Right kidney (tissue), 1 donor: ENCODE results near the gene NOXA1.
"Not testable (repeated sequence)": the region's sequence is repeated elsewhere in the genome, so short reads cannot be mapped to it uniquely, and the experiment has no call there.

Source experiments
- DNase-seq: peaks from one replicate; pipeline ENCODE4 v3.0.0-alpha.2; 2016

The NOXA1 gene

DNA sequence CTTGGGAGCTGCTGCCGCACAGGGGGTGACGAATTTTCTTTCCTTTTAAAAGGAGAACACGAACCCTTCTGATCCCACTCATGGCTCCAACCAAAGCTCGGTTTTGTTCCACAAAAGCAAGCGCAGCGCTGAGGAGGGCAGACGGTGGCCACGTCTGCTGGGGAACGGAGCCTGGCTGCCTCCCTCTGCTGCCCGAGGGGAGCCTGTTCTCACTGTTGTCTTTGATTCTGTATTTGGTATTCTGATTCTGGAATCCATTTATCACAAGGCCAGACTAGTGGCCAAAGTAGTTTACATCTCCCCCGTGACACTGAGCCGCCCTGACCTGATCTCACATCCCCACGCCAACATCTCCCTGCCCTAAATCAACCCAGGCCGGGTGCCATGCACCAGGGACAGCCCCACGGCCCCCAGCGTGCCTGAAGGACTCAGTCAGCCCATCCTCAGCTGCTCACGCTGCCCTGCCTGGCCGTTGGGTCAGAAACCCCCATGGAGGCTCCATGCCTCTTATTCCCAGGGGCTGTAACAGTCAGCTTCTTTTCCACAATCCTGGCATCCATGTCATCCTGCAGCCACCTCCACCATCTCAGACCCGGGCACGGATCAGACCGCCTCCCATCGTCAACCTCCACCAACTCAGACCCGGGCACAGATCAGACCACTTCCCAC lies 42.7 kb downstream of the NOXA1 start:
- DNase-seq: no peak

DNA sequence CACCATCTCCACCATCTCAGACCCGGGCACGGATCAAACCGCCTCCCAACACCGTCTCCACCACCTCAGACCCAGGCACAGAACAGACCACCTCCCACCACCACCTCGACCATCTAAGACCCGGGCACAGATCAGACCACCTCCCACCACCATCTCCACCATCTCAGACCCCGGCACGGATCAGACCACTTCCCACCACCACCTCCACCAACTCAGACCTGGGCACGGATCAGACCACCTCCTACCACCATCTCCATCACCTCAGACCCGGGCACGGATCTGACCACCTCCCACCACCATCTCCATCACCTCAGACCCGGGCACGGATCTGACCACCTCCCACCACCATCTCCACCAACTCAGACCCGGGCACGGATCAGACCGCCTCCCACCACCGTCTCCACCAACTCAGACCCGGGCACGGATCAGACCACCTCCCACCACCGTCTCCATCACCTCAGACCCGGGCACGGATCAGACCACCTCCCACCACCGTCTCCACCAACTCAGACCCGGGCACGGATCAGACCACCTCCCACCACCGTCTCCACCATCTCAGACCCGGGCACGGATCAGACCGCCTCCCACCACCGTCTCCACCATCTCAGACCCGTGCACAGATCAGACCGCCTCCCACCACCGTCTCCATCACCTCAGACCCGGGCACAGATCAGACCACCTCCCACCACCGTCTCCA lies 43.3 kb downstream of the NOXA1 start:
- DNase-seq: not testable (repeated sequence)

DNA sequence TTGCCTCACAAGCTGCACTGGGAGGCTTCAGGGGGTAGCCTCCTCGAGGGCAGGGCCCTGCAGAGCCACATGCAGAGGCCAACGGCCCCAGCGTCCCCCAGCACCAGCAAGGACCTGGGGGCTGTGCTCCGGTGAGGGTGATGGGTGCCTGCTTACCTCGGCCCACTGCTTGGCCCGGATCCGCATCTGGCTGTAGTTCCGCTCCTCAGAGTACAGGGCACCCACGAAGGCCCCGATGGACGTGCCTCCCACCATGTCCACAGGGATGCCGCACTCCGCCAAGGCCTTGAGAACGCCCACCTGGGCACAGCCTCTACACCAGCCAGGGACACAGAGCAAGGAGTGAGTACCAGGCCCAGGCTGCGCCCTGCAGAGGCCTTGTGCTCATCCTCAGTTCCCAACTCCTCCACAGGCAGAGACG lies 44.0 kb downstream of the NOXA1 start:
- no peak for DNase-seq

- no peak for DNase-seq
Observed at GRCh38 chr9:137467896-137468295, 44.7 kb downstream of the NOXA1 start.

DNA sequence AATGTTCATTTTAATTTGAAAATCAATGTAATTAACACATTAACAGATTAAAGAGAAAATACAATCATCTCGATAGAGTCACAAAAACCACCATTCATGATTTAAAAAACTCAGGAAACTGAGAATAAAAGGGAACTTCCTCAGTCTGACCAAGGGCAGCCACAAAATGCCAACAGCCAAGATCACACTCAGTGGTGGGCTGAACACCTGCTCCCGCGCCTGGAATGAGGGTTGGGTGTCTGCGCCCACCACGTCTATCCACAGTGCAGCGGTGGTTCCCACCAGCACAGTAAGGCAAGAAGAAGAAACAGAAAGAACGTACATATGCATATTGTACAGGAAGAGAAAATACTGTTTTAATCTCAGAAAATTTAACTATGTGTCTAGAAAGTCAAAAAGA lies 47.6 kb downstream of the NOXA1 start:
- no peak for DNase-seq

GRCh38 chr9:137474271-137474670 lies 51.1 kb downstream of the NOXA1 start:
- DNase-seq: no peak

DNA sequence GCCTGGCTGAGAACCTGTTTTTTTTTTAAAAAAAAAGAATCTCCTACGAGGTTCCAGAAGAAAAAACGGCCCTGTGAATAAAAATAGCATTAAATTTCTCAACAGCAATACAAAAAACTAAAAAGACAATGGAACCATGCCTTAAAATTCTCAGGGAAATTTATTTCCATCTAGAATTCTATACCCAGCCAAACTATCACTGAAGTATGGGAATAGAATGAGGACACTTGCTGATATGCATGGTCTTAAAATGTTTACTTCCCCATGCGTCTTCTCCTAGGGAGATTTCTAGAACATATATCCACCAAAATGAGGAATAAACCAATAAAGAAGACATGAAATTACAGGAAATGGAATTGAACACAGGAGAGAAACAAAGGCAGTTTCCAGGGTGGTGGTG lies 52.5 kb downstream of the NOXA1 start:
- DNase-seq: no peak

DNA sequence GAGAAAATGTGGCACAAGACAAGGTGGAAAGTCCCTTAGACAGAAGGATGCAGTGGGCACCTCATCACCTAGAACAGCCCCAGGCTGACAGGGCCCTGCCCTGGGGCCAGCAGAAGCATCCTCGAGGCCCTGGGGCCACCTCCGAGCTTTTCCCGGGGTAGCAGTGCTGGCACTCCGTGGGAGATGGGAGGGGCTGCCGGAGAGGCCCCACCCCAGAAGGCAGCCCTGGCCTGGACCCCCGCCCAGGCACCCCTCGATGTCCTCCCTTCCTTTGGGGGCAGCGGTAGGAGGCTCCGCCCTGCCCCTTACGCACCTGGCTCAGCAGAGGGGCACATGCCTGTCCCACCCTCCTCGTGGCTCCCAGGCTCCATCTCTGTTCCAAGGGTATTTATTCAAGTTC lies 53.7 kb downstream of the NOXA1 start:
- no peak for DNase-seq

GRCh38 chr9:137477778-137478612 lies 54.8 kb downstream of the NOXA1 start:
- no peak for DNase-seq

GRCh38 chr9:137478613-137478961 lies 55.4 kb downstream of the NOXA1 start:
- DNase-seq: no peak

DNA sequence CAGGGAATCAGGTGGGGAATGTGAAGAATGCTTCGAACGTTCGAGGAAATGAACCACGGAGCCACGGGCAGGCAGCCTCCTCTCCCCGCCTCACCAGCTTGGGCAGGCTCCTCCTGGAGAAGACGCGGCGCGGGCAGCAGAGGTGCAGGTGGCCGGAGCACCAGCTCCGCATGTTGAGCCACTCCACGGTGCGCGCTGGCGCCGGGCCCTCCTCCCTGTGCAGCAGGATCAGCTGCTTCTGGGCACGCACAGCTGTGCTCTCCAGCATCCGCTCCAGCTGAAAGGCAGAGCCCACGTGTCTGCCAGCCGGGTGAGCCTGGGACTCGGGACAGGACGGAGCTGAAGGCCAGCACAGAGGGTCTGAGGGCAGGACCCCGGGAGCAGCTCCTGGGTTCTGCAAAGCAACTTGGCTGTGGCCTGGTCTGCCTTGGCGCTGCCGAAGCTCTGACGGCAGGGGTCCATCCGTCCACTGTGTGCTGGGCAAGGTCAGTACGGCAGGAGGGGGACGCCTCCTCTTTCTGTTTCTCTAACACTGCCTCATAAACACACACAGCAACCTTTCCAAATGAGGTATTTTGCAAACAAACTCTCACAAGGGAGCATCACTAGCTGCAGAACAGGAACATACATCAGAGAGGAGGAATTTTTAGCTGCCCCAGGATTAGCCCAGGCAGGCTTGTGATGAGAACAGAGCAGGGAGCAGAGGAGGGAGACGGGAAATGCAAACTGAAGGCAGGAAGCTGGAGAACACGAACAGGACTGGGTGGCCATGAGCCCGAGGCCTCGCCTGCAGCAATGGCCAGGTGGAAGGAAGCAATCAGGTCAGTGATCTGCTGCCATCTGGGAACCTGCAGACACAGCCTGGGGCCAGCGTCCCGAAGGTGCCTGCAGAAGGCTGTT lies 56.0 kb downstream of the NOXA1 start:
- DNase-seq: peak; percentile 25

DNA sequence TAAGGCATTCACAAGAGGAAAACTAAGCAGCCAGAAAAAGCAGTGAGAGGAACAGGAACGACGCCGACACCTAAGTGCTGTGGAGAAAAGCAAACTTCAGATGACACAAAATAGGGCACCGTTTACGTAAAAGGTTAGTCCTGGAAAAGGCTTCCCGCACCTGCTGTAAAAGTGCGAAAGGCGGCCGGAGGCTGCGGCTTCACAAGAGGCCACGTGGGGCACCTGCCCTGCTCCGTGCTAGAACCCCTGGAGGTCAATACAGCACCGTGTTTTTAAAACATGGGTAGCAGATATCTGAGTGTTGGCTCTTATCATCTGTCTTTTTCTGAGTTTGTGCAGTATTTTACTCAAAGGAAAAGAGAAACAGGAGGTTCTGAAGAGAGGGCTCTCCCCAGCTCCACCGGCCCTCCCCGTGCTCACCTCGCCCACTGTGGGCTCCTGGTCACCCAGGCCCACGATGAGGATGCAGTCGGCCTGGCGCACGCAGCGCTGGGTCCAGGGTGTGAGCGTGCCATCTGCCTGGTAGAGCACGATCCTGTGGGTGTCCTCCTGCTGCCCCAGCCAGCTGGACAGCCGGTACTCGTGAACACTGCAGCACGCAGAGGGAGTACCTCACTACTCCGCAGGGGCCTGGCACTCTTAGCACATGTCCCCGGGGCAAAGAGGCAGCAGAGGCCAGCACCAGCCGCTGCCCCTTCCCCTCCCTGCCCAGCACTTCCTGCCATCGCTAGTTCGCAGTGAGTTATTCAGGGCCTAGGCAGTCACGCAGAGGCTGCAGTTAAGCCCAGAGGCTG lies 56.9 kb downstream of the NOXA1 start:
- DNase-seq: no peak

DNA sequence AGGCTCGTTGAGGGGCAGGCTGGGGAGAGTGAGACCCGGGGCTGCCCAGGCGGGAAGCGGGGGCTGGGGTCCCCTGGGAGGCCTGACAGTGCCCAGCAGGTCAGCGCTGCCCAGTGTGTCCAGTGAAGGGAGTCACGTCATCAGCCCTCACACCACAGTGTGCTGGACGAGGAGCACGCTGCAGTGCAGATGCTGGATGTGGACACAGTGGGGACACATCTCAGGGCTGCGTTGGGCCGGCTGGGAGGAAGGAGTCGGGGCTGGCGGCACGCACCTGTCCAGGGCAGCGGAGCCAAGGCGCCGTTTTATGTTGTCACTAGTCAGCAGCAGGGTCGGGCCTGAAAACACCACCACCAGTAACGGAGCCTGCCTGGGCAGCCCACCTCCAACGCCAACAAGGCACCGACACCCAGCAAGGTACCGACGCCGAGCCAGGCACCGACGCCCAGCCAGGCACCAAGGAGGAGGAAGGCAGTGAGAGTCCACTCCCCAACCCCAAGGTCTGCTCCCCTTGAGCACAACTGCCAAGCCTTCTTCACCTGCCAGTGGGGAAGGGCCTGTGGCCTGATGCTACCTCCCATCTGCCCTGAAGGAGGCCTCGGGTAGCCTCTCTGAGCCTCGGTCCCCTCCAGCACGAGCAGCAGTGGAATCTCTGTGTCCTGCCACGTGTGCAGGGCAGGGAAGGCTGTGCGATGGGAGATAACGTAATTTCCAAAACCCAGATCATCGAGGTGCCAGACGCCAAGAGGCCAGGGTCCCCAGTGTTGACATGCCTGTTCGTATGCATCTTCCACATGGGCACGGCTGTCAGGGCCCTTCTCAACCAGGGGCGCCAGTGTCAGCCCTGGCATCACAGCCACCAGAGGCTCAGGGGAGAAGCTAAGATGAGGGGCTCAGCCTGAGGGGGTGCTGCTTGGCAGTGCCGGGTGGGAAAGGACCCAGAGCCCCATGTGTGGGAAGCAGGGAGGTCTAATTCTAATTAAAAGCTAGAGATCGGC lies 57.8 kb downstream of the NOXA1 start:
- no peak for DNase-seq

- no peak for DNase-seq
Observed at GRCh38 chr9:137482094-137482781, 59.0 kb downstream of the NOXA1 start.
